Rectal smooth muscle tissue (tissue), 1 donor: ENCODE data around the gene RAD9A.

Source experiments
- H3K27ac ChIP-seq: one replicate; pipeline ENCODE4 v1.7.0; 2013; ENCODE audit warnings: low read depth, low read length, inconsistent platforms
- H3K27me3 ChIP-seq: one replicate; pipeline ENCODE4 v1.7.0; 2013; ENCODE audit warnings: low read length; ENCODE audit not compliant: control insufficient read depth, insufficient read depth
- H3K36me3 ChIP-seq: one replicate; pipeline ENCODE4 v1.7.0; 2013; ENCODE audit warnings: low read length; ENCODE audit not compliant: control insufficient read depth, insufficient read depth
- H3K4me1 ChIP-seq: one replicate; pipeline ENCODE4 v1.7.0; 2013; ENCODE audit warnings: low read length; ENCODE audit not compliant: control insufficient read depth, insufficient read depth
- H3K4me3 ChIP-seq: one replicate; pipeline ENCODE4 v1.7.0; 2013; ENCODE audit warnings: low read length
- H3K9ac ChIP-seq: one replicate; pipeline ENCODE4 v1.7.0; 2013; ENCODE audit warnings: low read length

RAD9A gene

GRCh38 chr11:67435031-67435726 is 43.4 kb downstream of the RAD9A start:
- Histone ChIP-seq H3K27ac (no peak overlapping the region), H3K4me3 (no peak overlapping the region), H3K27me3 (no peaks in the 10 kb centered on the region), H3K36me3 (peaks cover 15% of the 10 kb centered on the region), H3K9ac (no peak overlapping the region), H3K4me1 (no peaks in the 10 kb centered on the region)

GRCh38 chr11:67435727-67436458 is 44.1 kb downstream of the RAD9A start:
- peaks cover 15% of the 10 kb centered on the region for H3K36me3 ChIP-seq
- no peaks in the 10 kb centered on the region for H3K27me3 ChIP-seq
- H3K9ac ChIP-seq, result no peak overlapping the region
- H3K27ac ChIP-seq, result peak overlapping the region; percentile 6
- peak overlapping the region; percentile 57 for H3K4me3 ChIP-seq
- H3K4me1 ChIP-seq, result no peaks in the 10 kb centered on the region

GRCh38 chr11:67436459-67437081 is 44.8 kb downstream of the RAD9A start:
- peak overlapping the region; percentile 57 for H3K4me3 ChIP-seq
- H3K27me3 ChIP-seq, result no peaks in the 10 kb centered on the region
- H3K36me3 ChIP-seq, result peaks cover 15% of the 10 kb centered on the region
- no peaks in the 10 kb centered on the region for H3K4me1 ChIP-seq
- H3K9ac ChIP-seq, result no peak overlapping the region
- no peak overlapping the region for H3K27ac ChIP-seq

GRCh38 chr11:67437082-67437808 is 45.5 kb downstream of the RAD9A start, which contains the start of gene PTPRCAP:
Gene PTPRCAP, minus strand, starts transcription at chr11:67437682. Its CDS starts 63 bp downstream, at chr11:67437619.
- peaks cover 13% of the 10 kb centered on the region for H3K36me3 ChIP-seq
- H3K27ac ChIP-seq, result no peak within 1 kb of the TSS
- no peak within 1 kb of the TSS for H3K9ac ChIP-seq
- H3K4me1 ChIP-seq, result no peaks in the 10 kb centered on the region
- H3K27me3 ChIP-seq, result no peaks in the 10 kb centered on the region
- H3K4me3 ChIP-seq, result peak within 1 kb of the TSS; percentile 60

GRCh38 chr11:67437809-67438157 is 46.0 kb downstream of the RAD9A start:
- H3K27ac ChIP-seq, result no peak overlapping the region
- peaks cover 11% of the 10 kb centered on the region for H3K36me3 ChIP-seq
- peak overlapping the region; percentile 60 for H3K4me3 ChIP-seq
- no peaks in the 10 kb centered on the region for H3K27me3 ChIP-seq
- H3K4me1 ChIP-seq, result no peaks in the 10 kb centered on the region
- no peak overlapping the region for H3K9ac ChIP-seq

GRCh38 chr11:67438158-67438902 is 46.5 kb downstream of the RAD9A start:
- no peak overlapping the region for H3K9ac ChIP-seq
- H3K27ac ChIP-seq, result no peak overlapping the region
- peaks cover 9% of the 10 kb centered on the region for H3K36me3 ChIP-seq
- H3K4me1 ChIP-seq, result no peaks in the 10 kb centered on the region
- H3K27me3 ChIP-seq, result no peaks in the 10 kb centered on the region
- peak overlapping the region; percentile 60 for H3K4me3 ChIP-seq

- Histone ChIP-seq H3K36me3 (peaks cover 9% of the 10 kb centered on the region), H3K4me3 (no peak overlapping the region), H3K9ac (no peak overlapping the region), H3K4me1 (no peaks in the 10 kb centered on the region), H3K27me3 (no peaks in the 10 kb centered on the region), H3K27ac (peak overlapping the region; percentile 11)
Measured at GRCh38 chr11:67439321-67440228, 47.8 kb downstream of the RAD9A start.

GRCh38 chr11:67440229-67441097 is 48.7 kb downstream of the RAD9A start:
- no peak overlapping the region for H3K9ac ChIP-seq
- peaks cover 6% of the 10 kb centered on the region for H3K36me3 ChIP-seq
- H3K4me1 ChIP-seq, result no peaks in the 10 kb centered on the region
- H3K27me3 ChIP-seq, result no peaks in the 10 kb centered on the region
- no peak overlapping the region for H3K4me3 ChIP-seq
- H3K27ac ChIP-seq, result no peak overlapping the region

GRCh38 chr11:67441098-67441563 is 49.3 kb downstream of the RAD9A start:
- no peak overlapping the region for H3K4me3 ChIP-seq
- peaks cover 3% of the 10 kb centered on the region for H3K36me3 ChIP-seq
- H3K27ac ChIP-seq, result no peak overlapping the region
- no peaks in the 10 kb centered on the region for H3K27me3 ChIP-seq
- no peaks in the 10 kb centered on the region for H3K4me1 ChIP-seq
- no peak overlapping the region for H3K9ac ChIP-seq

GRCh38 chr11:67441731-67442351 is 50.1 kb downstream of the RAD9A start:
- Histone ChIP-seq H3K4me3 (peak overlapping the region; percentile 73), H3K4me1 (no peaks in the 10 kb centered on the region), H3K27ac (no peak overlapping the region), H3K9ac (no peak overlapping the region), H3K27me3 (no peaks in the 10 kb centered on the region), H3K36me3 (peaks cover 3% of the 10 kb centered on the region)
